Neuronal stem cell (in vitro differentiated cells): ENCODE measurements around the gene SCN8A.
A peak's percentile ranks its signal among the peaks of the same experiment; 100 is the strongest.

Experiments used
- DNase-seq: peaks from one replicate; pipeline ENCODE4 v3.0.0-alpha.2; 2013; ENCODE audit warnings: low spot score
- H2AFZ ChIP-seq: one replicate; pipeline ENCODE4 v1.6.1; 2013; ENCODE audit warnings: mild to moderate bottlenecking, low read length, inconsistent platforms
- H2AK5ac ChIP-seq: 2 replicates; pipeline ENCODE4 v1.6.1; 2013; ENCODE audit warnings: low read depth, mild to moderate bottlenecking, inconsistent platforms, low read length, moderate library complexity, mixed read lengths
- H2BK120ac ChIP-seq: 2 replicates; pipeline ENCODE4 v1.6.1; 2013; ENCODE audit warnings: low read depth, mild to moderate bottlenecking, inconsistent platforms, low read length, moderate library complexity, mixed read lengths
- H2BK12ac ChIP-seq: one replicate; pipeline ENCODE4 v1.6.1; 2013; ENCODE audit warnings: low read length, inconsistent platforms
- H2BK15ac ChIP-seq: 2 replicates; pipeline ENCODE4 v1.6.1; 2013; ENCODE audit warnings: mild to moderate bottlenecking, low read length, inconsistent platforms, mixed read lengths
- H2BK5ac ChIP-seq: one replicate; pipeline ENCODE4 v1.6.1; 2013; ENCODE audit warnings: inconsistent platforms, mild to moderate bottlenecking, low read length, moderate library complexity
- H3K14ac ChIP-seq: one replicate; pipeline ENCODE4 v1.6.1; 2013; ENCODE audit warnings: low read length, inconsistent platforms
- H3K18ac ChIP-seq: 2 replicates; pipeline ENCODE4 v1.6.1; 2013; ENCODE audit warnings: low read length, inconsistent platforms
- H3K23ac ChIP-seq: 2 replicates; pipeline ENCODE4 v1.6.1; 2013; ENCODE audit warnings: low read depth, mild to moderate bottlenecking, mixed read lengths, low read length, inconsistent platforms; ENCODE audit not compliant: poor library complexity
- H3K27ac ChIP-seq: replicated peaks from 3 replicates; pipeline ENCODE4 v1.5.1; 2013; ENCODE audit warnings: low read length, inconsistent platforms
- H3K27me3 ChIP-seq, 3 experiments: 2 replicates each; pipeline ENCODE4 v1.6.1; 2013; ENCODE audit warnings: low read length in 3 of 3, mild to moderate bottlenecking in 2 of 3, inconsistent platforms in 1 of 3, low read depth in 1 of 3, mixed read lengths in 1 of 3, moderate library complexity in 1 of 3; ENCODE audit not compliant: control insufficient read depth in 3 of 3, insufficient read depth in 3 of 3
- H3K36me3 ChIP-seq, 2 donors: replicated peaks in 1 of 2; 2 replicates each; pipeline ENCODE4 v1.6.1; 2013; ENCODE audit warnings: low read length in 2 of 2; ENCODE audit not compliant: control insufficient read depth in 2 of 2, insufficient read depth in 2 of 2
- H3K4ac ChIP-seq: 2 replicates; pipeline ENCODE4 v1.6.1; 2013; ENCODE audit warnings: inconsistent platforms, mild to moderate bottlenecking, low read length, moderate library complexity
- H3K4me1 ChIP-seq, 2 donors: 1 replicate in 1 of 2; 2 replicates in 1 of 2; pipeline ENCODE4 v1.6.1; 2013; ENCODE audit warnings: low read length in 2 of 2, low read depth in 1 of 2; ENCODE audit not compliant: control insufficient read depth in 2 of 2, insufficient read depth in 1 of 2
- H3K4me2 ChIP-seq: one replicate; pipeline ENCODE4 v1.6.1; 2013; ENCODE audit warnings: mild to moderate bottlenecking, low read length, inconsistent platforms; ENCODE audit not compliant: insufficient read depth, poor library complexity, severe bottlenecking
- H3K4me3 ChIP-seq, 2 donors: 2 replicates each; pipeline ENCODE4 v1.5.1; 2013; ENCODE audit warnings: low read length in 2 of 2, mild to moderate bottlenecking in 2 of 2, inconsistent platforms in 1 of 2, moderate library complexity in 1 of 2
- H3K79me1 ChIP-seq: one replicate; pipeline ENCODE4 v1.6.1; 2013; ENCODE audit warnings: low read depth, mild to moderate bottlenecking, inconsistent platforms, low read length, moderate library complexity
- H3K9ac ChIP-seq: one replicate; pipeline ENCODE4 v1.6.1; 2013; ENCODE audit warnings: mild to moderate bottlenecking, low read depth, low read length, inconsistent platforms; ENCODE audit not compliant: poor library complexity
- H3K9me3 ChIP-seq, 2 donors: replicated peaks in 1 of 2; 2 replicates each; pipeline versions ENCODE3 to v1.6.1; 2013; ENCODE audit warnings: low read length in 2 of 2, mild to moderate bottlenecking in 2 of 2, inconsistent platforms in 1 of 2, low read depth in 1 of 2, mixed read lengths in 1 of 2, moderate library complexity in 1 of 2; ENCODE audit not compliant: control insufficient read depth in 2 of 2, insufficient read depth in 1 of 2
- H4K8ac ChIP-seq: one replicate; pipeline ENCODE4 v1.6.1; 2013; ENCODE audit warnings: low read depth, mild to moderate bottlenecking, inconsistent platforms, low read length, moderate library complexity
- H4K91ac ChIP-seq: one replicate; pipeline ENCODE4 v1.6.1; 2013; ENCODE audit warnings: low read length, low read depth, mild to moderate bottlenecking, inconsistent platforms; ENCODE audit not compliant: poor library complexity
- WGBS, 2 donors: extraction: QIAGEN DNeasy Blood & Tissue Kit; methylation state at CpG; one replicate each; pipeline ENCODE4 v1.1.7; 2013; ENCODE audit warnings: missing lambda C conversion rate in 2 of 2, mixed read lengths in 1 of 2; ENCODE audit not compliant: insufficient read length in 2 of 2, insufficient replicate concordance in 1 of 2; ENCODE audit errors: extremely low coverage in 2 of 2; 5-methylcytosine and 5-hydroxymethylcytosine counted together

Gene SCN8A

GRCh38 chr12:51749986-51750317, 158.9 kb downstream of the SCN8A start:
- no peak overlapping the region for H2BK15ac ChIP-seq

GRCh38 chr12:51751661-51752060, 160.6 kb downstream of the SCN8A start:
- Histone ChIP-seq H3K4me3 (no peak overlapping the region), H2AFZ (no peak overlapping the region), H3K36me3 (peaks cover 2 to 70% of the 10 kb centered on the region in 2 donors), H2AK5ac (no peak overlapping the region), H4K8ac (no peak overlapping the region), H3K14ac (no peak overlapping the region), H2BK5ac (no peak overlapping the region), H3K9me3 (no peaks in the 10 kb centered on the region), H3K18ac (no peak overlapping the region), H3K4me1 (no peaks in the 10 kb centered on the region), H2BK12ac (no peak overlapping the region), H3K9ac (no peak overlapping the region), H4K91ac (no peak overlapping the region), H3K27ac (no peak overlapping the region), H3K4me2 (no peak overlapping the region), H2BK120ac (no peak overlapping the region), H2BK15ac (no peak overlapping the region), H3K79me1 (no peaks in the 10 kb centered on the region), H3K4ac (no peak overlapping the region), H3K23ac (no peak overlapping the region), H3K27me3 (no peaks in the 10 kb centered on the region)
- no peak for DNase-seq
- no CpG with 5 or more reads among the region's 2 CpGs for WGBS, 2 donors

More at GRCh38 chr12:51749986-51750317, 158.9 kb downstream of the SCN8A start:
- no peak overlapping the region for H3K4me3 ChIP-seq
- no peak overlapping the region for H3K9ac ChIP-seq
- no peaks in the 10 kb centered on the region for H3K4me1 ChIP-seq
- no peak overlapping the region for H2BK12ac ChIP-seq
- H3K18ac ChIP-seq = no peak overlapping the region
- H3K9me3 ChIP-seq = no peaks in the 10 kb centered on the region
- no peak overlapping the region for H3K4ac ChIP-seq
- no peaks in the 10 kb centered on the region for H3K27me3 ChIP-seq
- no peak overlapping the region for H2AK5ac ChIP-seq
- H3K4me2 ChIP-seq = no peak overlapping the region
- no peak overlapping the region for H3K23ac ChIP-seq
- H3K79me1 ChIP-seq = no peaks in the 10 kb centered on the region
- H3K27ac ChIP-seq = no peak overlapping the region
- DNase-seq = no peak
- H4K8ac ChIP-seq = no peak overlapping the region
- WGBS, 2 donors = no CpG with 5 or more reads among the region's 1 CpG
- H3K14ac ChIP-seq = no peak overlapping the region
- H2BK120ac ChIP-seq = no peak overlapping the region
- H2BK5ac ChIP-seq = no peak overlapping the region
- H2AFZ ChIP-seq = no peak overlapping the region
- H3K36me3 ChIP-seq = peaks cover 2 to 78% of the 10 kb centered on the region in 2 donors
- no peak overlapping the region for H4K91ac ChIP-seq

DNA sequence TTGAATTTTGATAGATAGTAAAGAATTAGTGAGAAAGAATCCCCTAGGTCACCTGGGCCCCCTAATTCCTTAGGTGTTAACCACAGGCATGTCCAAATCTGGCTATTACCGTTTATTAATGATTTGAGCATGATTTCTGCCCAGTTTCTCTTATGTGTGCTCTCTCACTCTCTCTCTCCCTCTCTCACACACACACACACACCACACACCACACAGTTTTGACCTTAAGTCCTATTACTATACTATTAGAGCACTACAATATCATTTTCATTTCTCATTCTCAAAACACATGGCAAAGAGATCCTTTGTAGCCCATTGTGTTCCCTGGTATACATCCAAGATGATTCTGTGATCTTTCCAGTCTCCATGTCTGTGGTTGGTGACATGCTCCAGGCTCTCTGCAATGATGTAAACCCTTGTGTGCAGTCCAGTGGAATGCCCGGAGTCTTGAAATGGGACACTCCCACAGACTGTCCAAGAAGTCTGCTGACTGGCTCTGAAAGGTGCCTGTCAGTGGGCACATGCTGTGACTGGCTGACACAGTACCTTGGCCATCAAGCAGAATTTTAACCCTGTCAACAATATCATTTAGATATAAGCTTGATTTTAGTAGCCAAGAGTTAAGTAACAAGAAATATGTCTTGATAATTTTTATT, 161.3 kb downstream of the SCN8A start:
- H2BK120ac ChIP-seq = no peak overlapping the region
- no peak overlapping the region for H2AK5ac ChIP-seq
- no peaks in the 10 kb centered on the region for H3K9me3 ChIP-seq
- no peaks in the 10 kb centered on the region for H3K27me3 ChIP-seq
- H2BK5ac ChIP-seq = no peak overlapping the region
- DNase-seq = peak; percentile 20
- no peak overlapping the region for H3K27ac ChIP-seq
- no peak overlapping the region for H3K9ac ChIP-seq
- peaks cover 2 to 68% of the 10 kb centered on the region in 2 donors for H3K36me3 ChIP-seq
- H3K79me1 ChIP-seq = no peaks in the 10 kb centered on the region
- no peaks in the 10 kb centered on the region for H3K4me1 ChIP-seq
- no peak overlapping the region for H2BK12ac ChIP-seq
- no peak overlapping the region for H4K91ac ChIP-seq
- no peak overlapping the region for H3K23ac ChIP-seq
- H3K4me2 ChIP-seq = no peak overlapping the region
- no peak overlapping the region for H3K4me3 ChIP-seq
- WGBS, 2 donors = no CpG with 5 or more reads among the region's 2 CpGs
- H2AFZ ChIP-seq = no peak overlapping the region
- no peak overlapping the region for H3K4ac ChIP-seq
- H4K8ac ChIP-seq = no peak overlapping the region
- no peak overlapping the region for H3K14ac ChIP-seq
- H3K18ac ChIP-seq = no peak overlapping the region
- no peak overlapping the region for H2BK15ac ChIP-seq

DNA sequence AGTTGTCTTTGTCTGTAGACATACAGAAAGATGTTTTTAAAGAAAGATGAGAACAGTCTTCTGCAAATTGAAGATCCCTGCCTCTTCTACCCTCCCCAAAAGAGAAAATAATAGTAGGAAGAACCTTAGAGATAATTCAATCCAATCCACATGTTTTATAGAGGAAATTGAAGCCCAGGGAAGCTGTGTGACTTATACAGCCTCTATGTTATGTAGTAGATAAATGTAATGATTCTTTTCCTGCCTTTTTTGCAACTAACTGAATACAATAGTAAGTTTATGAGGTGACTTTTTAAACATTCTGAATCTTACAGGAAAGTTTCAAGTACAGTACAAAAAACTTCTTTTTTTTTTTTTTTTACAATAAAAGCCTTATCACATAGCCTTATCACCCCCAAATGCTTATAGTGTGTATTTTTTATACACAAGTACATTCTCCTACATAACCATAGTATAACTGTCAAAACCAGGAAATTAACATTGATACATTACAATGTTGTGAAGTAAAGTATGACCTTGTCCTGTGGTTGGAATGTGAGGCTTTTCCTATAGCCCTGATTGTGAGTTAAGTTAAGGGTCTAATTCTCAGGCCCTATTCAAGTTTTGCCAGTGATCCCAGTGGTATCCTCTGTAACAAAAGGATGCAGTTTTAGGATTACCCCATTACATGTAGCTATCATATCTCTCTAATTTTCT, 163.1 kb downstream of the SCN8A start:
- Histone ChIP-seq H2BK15ac (no peak overlapping the region), H2BK120ac (no peak overlapping the region), H3K9ac (no peak overlapping the region), H3K14ac (no peak overlapping the region), H4K91ac (no peak overlapping the region), H3K79me1 (no peaks in the 10 kb centered on the region), H4K8ac (no peak overlapping the region), H2AFZ (no peak overlapping the region), H3K4ac (no peak overlapping the region), H2AK5ac (no peak overlapping the region), H3K18ac (no peak overlapping the region), H3K9me3 (no peaks in the 10 kb centered on the region), H3K4me1 (no peaks in the 10 kb centered on the region), H3K4me2 (no peak overlapping the region), H3K27ac (no peak overlapping the region), H3K23ac (no peak overlapping the region), H3K4me3 (no peak overlapping the region), H3K36me3 (peaks cover 2 to 57% of the 10 kb centered on the region in 2 donors), H3K27me3 (no peaks in the 10 kb centered on the region), H2BK12ac (no peak overlapping the region), H2BK5ac (no peak overlapping the region)
- DNase-seq = no peak
